Breast epithelium (tissue), 3 donors: ENCODE results near the gene LDLRAD1.

Source experiments
- POLR2A ChIP-seq: fragments of 450-650 bp; IDR thresholded peaks from one replicate; pipeline ENCODE4 v1.6.1; 2016; ENCODE audit warnings: antibody characterized with exemption, mild to moderate bottlenecking, moderate library complexity
- TF ChIP-seq, protein P1 (sequence below), 3 donors: fragments of 450-650 bp; IDR thresholded peaks; one replicate each; pipeline ENCODE4 v1.5.1; 2016 to 2017; ENCODE audit warnings: antibody characterized with exemption in 3 of 3, mild to moderate bottlenecking in 3 of 3, moderate library complexity in 3 of 3

DNA sequence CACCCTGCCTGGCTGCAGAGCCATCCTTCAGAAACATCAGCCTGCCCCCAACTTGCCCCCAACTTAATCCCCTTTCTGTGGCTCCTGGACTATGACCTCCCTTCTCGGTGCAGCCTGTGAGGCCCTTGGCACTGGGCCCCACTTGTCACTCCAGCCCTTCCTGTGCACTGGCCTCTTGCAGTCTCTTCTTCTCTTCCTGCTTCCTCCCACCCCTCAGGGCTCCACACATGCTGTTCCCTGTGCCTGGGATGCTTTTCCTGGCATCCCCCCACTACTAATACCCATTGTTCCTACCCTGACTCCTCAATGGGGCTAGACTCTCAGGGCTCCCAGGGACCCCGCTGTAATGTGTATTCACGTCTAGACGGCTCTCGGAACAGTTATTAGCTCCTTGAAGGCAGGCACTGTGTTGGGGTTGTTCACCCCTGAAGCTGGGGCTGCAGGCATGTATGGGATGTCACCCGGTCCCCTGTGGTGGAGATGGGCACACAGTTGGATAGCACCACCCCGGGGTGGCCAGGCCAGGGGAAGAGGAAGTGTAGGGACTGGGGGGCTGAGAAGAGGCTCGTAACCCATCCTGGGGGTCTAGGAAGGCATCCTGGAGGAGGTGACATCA is 4.5 kb downstream of the LDLRAD1 start:
- TF ChIP-seq POLR2A, result no peak
- TF ChIP-seq, protein P1, sequence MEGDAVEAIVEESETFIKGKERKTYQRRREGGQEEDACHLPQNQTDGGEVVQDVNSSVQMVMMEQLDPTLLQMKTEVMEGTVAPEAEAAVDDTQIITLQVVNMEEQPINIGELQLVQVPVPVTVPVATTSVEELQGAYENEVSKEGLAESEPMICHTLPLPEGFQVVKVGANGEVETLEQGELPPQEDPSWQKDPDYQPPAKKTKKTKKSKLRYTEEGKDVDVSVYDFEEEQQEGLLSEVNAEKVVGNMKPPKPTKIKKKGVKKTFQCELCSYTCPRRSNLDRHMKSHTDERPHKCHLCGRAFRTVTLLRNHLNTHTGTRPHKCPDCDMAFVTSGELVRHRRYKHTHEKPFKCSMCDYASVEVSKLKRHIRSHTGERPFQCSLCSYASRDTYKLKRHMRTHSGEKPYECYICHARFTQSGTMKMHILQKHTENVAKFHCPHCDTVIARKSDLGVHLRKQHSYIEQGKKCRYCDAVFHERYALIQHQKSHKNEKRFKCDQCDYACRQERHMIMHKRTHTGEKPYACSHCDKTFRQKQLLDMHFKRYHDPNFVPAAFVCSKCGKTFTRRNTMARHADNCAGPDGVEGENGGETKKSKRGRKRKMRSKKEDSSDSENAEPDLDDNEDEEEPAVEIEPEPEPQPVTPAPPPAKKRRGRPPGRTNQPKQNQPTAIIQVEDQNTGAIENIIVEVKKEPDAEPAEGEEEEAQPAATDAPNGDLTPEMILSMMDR (IDR thresholded peaks at IDR 0.05), result no peak
